Measurements from ENCODE around the gene NUDCD2.

NUDCD2 gene

DNA sequence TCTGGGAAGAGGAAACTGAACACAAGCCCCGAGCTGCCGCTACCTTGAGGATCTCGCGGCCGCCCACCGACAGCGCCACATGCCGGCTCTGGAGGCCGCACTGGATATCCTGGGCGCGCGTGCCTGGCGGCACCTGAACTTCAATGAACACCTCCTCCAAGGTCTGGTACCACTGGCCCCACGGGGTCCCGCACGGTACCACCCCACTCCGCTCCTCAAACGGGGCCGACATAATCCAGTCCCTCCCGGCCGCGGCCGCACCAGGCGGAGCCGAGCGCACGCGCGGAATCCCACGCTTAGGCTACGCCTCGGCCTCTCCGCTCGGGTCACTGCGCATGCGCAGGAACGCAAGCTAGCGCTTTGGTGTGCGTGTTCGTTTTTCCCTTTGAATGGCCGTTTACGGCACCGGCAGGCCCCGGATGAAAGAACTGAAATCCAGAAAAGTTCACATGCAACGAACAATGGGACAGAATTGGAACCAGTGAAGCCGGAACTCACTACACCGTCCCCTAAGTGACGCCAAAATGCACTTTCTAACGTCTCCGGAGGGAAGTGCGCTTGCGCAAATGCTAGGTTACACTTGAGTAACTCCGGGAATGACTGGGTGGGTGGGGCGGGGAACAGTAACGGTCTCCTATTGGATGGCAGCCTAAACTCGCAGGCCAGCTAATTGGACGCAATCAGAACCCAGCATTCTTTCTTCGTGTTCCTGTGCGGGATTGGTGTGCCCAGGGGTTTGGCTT, at the start of gene NUDCD2:
NUDCD2 (minus strand) TSS at position 284 of the 743 bp plus-strand sequence; CDS start at position 232, 52 bp downstream.
- DNase-seq (ENCODE audit: low spot score), result peak; percentile 96

GRCh38 chr5:163509291-163509951, 49.5 kb upstream of the NUDCD2 start:
- no peak for DNase-seq (ENCODE audit: low spot score)

DNA sequence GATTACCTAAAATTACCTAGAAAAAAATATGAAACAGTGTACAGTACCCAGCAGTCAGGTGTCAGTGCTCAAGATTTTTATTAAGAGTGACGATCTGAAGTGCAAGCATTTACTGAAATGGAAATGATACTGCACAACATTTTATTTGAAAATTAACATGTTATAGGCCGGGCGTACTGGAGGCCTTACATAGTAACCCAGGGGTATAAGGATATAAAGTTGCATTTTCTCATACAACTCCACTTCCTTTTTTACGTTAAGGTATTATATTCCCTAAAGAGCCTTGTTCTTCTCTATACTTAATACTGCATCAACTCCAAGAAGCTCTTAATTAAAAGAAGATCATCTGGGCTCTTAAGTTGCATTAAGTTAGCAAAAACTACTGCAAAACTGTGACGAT, 48.9 kb upstream of the NUDCD2 start:
- DNase-seq (ENCODE audit: low spot score), result no peak

DNA sequence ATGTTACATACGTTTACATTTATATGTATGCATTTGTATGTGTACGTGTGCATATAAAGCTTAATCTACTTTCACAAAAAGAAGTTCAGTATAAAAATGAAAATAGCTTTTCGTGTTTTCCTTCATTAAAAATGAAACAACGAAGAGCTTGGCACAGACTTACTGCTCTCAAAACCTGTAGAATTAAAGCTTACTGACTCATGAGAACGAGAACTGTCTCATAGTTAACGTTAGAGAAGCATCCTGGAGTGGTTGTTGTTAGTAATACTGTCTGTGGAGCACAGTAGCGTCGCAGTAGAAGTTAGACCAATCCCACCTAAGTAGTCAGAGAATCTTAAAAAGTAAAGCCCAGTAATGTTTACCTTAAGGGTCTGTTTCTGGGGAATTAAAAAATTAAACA, 46.8 kb upstream of the NUDCD2 start:
- DNase-seq (ENCODE audit: low spot score), result peak; percentile 59

DNA sequence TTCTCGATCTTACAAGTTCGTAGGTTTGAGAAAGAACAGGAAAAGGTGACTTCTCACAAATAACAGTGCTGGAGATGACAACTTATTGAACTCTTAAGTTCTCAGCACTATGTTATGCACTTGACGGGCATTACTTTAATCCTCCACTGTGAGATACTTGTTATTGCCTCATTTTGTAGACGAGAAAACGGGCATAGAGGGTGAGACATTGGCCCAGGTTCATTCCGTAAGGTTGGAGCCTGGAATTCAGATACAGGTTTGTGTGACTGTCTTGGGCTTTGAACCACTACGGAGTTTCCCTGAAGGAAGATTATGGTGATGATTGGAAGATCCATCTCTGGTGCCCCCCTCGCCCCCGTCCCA, 46.2 kb upstream of the NUDCD2 start:
- DNase-seq (ENCODE audit: low spot score), result no peak

GRCh38 chr5:163505368-163506094, 45.6 kb upstream of the NUDCD2 start, which contains the start of gene MAT2B:
TSS of gene MAT2B (plus strand) at chr5:163505619. CDS start at chr5:163505687, 68 bp downstream.
- peak; percentile 95 for DNase-seq (ENCODE audit: low spot score)

- no peak for DNase-seq (ENCODE audit: low spot score)
Measured at GRCh38 chr5:163505049-163505367, 45.1 kb upstream of the NUDCD2 start.

- DNase-seq (ENCODE audit: low spot score), result peak; percentile 39
Measured at GRCh38 chr5:163504079-163504931, 44.4 kb upstream of the NUDCD2 start.

DNA sequence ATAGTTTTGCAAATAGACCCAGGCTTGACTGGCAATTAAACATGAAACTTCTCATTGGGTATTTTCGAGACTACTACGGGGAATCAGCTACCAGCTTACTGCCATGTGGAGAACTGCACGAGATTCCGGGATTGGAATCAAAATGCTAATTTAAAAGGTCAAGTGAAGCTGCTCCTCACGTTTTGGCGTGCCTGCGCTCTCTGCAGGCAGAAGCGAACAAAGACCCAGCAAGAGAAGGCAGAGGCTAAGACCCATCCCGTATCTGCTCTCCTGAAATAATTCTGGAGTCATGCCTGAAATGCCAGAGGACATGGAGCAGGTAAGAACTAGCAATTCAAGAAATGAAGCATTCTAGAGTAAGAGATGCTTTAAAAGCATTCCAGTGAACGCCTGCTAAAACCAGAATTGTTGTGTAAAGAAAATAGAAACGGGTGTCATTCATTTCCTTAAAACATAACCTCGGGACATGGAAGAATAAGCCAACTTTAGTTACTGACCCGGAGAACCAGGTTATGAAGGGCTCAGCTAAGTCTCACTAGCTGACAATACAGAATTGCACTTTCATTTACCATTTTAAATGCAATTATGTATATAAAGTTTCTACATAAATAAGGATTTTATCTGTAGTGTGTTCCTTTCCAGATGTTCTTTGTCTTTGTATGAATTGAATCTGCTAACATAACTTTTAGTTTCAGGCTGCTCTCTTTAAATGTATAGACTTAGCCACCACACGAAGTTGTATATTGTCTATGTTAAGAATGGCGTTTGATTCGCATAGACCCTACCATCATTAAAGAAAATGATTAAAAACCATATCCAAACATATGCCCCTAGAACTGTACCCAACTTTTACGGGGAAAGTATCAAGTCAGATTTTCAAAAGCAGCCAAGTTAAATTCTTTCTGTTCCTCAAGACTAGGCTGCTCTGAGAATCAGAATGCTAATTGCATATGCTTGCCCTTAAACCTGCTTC, 43.5 kb upstream of the NUDCD2 start:
- peak; percentile 49 for DNase-seq (ENCODE audit: low spot score)

- no peak for DNase-seq (ENCODE audit: low spot score)
Measured at GRCh38 chr5:163502521-163502920, 42.6 kb upstream of the NUDCD2 start.

GRCh38 chr5:163498886-163499285, 39.0 kb upstream of the NUDCD2 start:
- DNase-seq (ENCODE audit: low spot score), result no peak

GRCh38 chr5:163497315-163497714, 37.4 kb upstream of the NUDCD2 start:
- DNase-seq (ENCODE audit: low spot score), result no peak

GRCh38 chr5:163496286-163496685, 36.4 kb upstream of the NUDCD2 start:
- DNase-seq (ENCODE audit: low spot score), result no peak

DNA sequence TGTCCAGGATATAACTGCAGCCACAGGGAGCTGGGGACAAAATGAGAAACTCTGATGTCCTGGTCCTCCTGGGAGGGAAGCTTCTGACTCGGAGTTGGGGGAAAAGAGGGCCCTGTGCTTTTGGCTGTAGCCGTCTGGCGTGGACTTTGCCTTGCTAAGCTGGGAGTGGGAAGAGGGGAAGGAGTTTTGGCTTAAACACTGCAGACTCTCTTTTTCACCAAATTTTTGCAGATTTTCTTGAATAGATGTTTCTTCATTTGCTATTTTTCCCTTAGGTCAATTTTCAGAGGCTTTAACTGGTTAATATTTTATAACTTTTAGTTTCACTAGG, 29.8 kb upstream of the NUDCD2 start:
- no peak for DNase-seq (ENCODE audit: low spot score)

- DNase-seq (ENCODE audit: low spot score), result peak; percentile 24
Measured at GRCh38 chr5:163489055-163489744, 29.3 kb upstream of the NUDCD2 start.

GRCh38 chr5:163478982-163479271, 19.0 kb upstream of the NUDCD2 start:
- no peak for DNase-seq (ENCODE audit: low spot score)

GRCh38 chr5:163478126-163478981, 18.5 kb upstream of the NUDCD2 start:
- DNase-seq (ENCODE audit: low spot score), result no peak

- DNase-seq (ENCODE audit: low spot score), result no peak
Measured at GRCh38 chr5:163475411-163475810, 15.5 kb upstream of the NUDCD2 start.

DNA sequence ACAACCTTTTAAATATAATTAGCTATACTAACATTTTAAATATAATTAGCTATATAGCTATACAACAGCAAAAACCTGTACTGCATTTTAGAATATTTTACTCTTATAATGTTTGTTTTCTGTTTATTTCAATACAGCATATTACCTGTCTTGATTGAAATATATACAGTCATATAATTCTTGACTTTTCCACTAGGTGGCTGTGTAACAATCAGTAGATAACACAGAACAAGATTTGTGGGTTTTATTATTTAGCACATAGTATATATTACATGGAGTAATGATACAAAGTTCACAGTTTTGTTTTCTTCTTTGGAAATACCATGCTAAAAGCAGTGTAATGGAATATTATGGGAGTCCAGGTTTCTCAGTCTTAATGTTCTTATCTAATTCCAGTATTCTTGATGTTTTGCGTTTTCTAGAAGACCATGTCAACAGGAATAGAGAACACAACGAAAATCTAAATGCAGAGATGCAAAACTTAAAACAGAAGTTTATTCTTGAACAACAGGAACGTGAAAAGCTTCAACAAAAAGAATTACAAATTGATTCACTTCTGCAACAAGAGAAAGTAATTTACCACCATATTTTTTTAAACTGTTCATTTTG, 13.8 kb upstream of the NUDCD2 start:
- peak; percentile 27 for DNase-seq (ENCODE audit: low spot score)

Data from CD4-positive, alpha-beta T cell treated with Interleukin-15 for 4 hours (primary cell).